ACHN (cell line): ENCODE results near the gene SRL.
"Not testable (repeated sequence)": the region's sequence is repeated elsewhere in the genome, so short reads cannot be mapped to it uniquely, and the experiment has no call there.

Experiments
- DNase-seq: peaks from one replicate; pipeline ENCODE4 v3.0.0-alpha.2; 2015
- in situ Hi-C: cut with HindIII; loops from 2 replicates; pipeline ENCODE4 v1.10.0; 2017; ENCODE audit warnings: low sequenced_read_pairs, low pct_ligation_motif_present, low pct_unique_long_range_greater_than_20kb

The SRL gene

GRCh38 chr16:4263504-4264436 is 21.9 kb upstream of the SRL start:
- DNase-seq, result no peak
- in situ Hi-C loops, result no loop called here

DNA sequence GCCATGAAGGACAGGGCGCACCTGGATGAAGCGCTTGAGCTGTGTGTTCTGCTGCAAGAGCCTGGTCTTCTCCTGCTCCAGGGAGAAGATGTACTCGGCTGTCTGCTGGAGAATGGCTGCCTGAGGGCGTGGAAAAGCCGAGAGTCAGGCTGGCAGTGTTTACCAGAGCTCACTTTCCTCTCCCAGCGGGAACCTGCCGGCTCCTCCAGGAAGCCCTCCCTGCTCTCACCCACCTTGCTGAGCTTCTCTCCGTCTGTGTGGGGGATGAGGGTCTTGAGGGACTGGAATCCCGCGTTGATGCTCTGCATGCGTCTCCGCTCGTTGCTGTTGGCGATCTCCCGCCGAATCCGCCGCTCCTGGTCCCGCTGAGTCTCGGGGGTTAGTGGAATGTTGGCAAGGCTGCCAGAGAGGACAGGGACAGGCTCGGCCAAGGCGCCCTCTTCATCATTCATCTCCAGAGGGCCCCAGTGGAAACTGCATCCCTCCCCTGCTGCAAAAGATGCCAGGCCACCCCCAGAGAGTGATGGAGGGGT is 20.5 kb upstream of the SRL start:
- DNase-seq, result no peak
- in situ Hi-C loops, result no loop called here

GRCh38 chr16:4261557-4262172 is 19.8 kb upstream of the SRL start:
- in situ Hi-C loops, result no loop called here

GRCh38 chr16:4260360-4260759 is 18.5 kb upstream of the SRL start:
- in situ Hi-C loops, result no loop called here
- DNase-seq, result no peak

More at GRCh38 chr16:4261557-4262172, 19.8 kb upstream of the SRL start:
- peak; percentile 28 for DNase-seq

DNA sequence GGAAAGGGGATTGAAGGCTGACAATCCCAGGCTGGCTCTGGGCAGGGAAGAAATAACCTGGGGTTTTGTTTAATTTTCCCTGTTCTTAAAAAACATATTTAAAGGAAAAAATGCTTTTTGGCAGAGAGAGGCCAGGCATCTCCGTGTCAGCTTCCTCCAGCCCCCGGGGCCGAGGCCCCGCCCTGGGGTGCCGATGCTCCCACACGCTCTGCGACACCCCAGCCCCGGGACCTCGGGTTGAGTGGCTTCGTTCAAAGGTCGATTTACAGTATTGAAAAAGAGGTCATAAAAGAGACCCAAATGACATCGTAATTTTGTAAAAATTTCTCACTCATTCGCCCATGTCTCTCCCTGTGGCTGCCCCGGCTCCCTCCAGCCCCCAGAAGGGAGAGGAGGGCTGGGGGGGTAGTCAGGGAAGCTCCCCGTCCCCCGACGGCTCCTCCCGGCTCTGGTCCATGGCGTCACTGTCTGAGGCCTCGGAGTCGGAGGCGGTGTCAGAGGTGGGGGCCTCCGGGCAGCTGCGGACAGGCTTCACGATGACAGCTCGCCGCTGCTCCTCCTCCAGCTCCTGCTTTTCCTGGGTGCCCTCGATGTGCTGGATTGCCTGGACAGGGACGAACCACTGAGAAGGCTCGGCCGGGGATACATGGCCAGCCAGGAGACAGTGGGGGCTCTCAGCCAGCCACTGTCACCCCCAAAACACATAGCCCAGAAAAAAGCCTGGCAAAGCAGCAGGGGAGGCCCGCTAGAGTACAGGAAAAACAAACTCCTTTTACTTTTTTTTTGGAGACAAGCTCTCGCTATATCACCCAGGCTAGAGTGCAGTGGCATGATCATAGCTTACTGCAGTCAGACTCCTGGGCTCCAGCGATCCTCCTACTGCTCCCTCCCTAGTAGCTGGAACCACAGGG is 16.0 kb upstream of the SRL start:
- in situ Hi-C loops, result no loop called here
- no peak for DNase-seq

DNA sequence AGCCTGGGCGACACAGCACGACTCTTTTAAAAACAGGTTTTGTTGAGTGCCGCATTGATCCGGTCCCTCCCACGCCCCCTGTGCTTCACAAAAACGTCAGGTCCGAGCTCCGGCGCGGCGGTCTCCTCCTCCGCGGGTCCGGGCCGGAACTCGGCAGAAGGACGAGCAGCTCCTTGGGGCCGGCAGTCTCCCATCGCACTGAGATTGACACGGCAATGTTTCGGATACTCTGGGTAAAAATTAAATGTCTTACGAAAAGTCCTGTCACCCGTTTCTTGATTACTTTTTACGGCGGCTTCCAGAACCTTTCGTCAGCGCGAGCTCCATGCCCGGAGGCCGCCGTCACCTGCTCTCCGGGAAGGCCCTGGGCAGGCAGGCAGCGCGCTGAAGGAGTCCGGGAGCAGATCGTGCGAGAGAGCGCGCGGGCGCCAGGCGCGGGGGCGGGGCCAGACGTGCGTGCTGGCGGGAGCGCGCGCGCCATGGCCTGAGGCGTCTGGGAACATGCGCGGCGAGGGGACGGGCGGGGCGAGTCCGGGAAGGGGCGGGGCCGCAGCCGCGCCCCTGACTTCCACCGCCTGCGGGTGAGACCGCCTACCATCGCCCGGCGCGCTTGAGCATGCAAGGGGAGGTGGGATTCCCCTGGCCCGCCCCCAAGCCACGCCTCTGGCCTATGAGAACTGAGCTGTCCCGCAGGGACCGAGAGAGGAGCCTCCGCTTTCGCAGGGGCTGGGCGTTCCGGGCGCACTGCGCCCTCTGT is 11.7 kb upstream of the SRL start:
- peak; percentile 100 for DNase-seq
- in situ Hi-C loops, result no loop called here

DNA sequence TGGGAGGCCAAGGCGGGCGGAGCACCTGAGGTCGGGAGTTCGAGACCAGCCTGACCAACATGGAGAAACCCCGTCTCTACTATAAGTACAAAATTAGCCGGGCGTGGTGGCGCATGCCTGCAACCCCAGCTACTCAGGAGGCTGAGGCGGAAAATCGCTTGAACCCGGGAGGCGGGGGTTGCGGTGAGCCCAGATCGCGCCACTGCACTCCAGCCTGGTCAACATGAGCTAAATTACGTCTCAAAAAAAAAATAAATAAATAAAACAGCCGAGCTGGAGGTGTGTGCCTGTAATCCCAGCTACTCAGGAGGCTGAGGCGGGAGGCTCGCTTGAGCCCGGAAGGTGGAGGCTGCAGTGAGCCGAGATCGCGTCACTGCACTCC is 11.1 kb upstream of the SRL start:
- in situ Hi-C loops, DNase-seq: not testable (repeated sequence)

DNA sequence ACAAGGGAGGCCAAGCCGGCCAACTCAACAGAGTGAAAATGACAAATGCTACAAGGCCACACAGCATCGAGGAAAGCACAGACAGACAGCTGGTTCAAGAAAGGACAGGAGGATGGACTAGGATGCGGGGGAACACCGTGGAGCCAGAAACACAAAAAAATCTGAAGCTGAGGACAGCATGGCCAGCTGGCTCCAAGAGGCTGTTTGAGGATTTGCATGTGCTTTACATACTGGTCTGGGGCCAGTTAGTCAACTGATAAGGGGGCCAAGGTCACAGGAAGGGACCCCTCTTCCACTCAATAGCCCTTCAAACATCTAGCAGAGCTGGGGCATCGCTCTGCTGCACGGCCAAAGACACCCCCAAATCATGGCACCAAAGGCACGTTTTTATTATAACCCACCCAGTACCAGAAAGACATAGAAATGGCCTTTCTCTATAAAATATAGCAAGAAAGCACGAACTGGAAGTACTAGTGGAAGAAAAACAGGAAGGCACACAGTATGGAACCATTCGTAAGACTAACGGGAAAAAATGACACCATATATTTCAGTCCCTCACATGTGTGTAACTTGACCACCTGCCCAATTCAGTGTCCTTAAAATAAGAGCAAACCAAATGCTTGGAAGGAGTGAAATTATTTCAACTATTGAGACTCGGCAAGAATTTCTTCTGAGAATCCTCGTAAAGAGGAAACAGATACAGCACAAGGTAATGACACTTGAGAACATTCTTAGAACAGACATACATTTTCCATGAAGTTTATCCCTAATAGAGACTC is 7.8 kb upstream of the SRL start:
- no peak for DNase-seq
- in situ Hi-C loops, result no loop called here

DNA sequence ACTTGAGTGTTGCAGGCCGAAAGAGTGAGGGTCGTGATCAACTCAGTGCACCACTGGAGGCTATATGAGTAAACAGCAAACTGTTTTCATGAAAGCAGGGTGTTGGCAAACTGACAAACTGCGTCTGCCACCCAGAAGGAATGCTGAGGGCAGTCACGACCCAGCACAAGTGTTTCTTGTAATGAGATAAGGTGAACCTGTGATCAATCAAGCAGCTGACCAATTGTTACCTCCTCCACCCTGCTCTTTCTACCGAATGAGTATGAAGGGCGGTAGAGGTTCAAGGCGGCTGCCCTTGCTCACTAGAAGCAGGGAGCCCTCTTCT is 5.5 kb upstream of the SRL start:
- no peak for DNase-seq
- in situ Hi-C loops, result no loop called here

DNA sequence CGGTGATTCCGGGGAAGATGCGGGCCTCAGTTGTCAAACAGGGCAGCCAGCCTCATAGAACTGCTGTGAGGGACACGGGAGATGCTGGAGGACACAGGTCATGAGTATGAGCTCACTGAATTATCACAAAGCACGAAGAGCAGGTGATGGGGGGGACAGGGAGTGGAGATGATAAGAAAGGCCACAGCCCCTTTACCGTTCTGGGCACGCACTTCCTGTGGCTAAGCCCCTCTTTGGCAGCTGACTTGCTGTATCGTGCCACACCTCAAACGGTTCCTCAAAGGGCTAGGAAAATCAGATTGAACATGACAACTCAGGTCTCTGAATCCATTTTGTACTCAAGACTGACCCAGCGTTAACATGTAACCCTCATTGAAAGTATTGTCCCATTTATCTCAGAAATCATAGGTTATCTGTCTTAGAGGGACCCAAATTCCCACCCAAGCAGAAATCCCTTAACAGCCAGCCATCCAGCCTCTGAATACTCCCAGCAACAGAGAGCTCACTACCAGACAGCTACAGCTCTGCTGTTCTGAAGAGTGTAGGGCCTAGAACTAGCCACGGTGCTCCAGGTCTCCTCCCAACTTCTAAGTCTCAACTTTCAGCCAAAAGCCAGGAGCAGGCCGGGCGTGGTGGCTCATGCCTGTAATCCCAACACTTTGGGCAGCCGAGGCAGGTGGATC is 5.0 kb upstream of the SRL start:
- in situ Hi-C loops, result no loop called here
- no peak for DNase-seq

- in situ Hi-C loops, result no loop called here
- no peak for DNase-seq
Observed at GRCh38 chr16:4245077-4245791, 3.4 kb upstream of the SRL start.

DNA sequence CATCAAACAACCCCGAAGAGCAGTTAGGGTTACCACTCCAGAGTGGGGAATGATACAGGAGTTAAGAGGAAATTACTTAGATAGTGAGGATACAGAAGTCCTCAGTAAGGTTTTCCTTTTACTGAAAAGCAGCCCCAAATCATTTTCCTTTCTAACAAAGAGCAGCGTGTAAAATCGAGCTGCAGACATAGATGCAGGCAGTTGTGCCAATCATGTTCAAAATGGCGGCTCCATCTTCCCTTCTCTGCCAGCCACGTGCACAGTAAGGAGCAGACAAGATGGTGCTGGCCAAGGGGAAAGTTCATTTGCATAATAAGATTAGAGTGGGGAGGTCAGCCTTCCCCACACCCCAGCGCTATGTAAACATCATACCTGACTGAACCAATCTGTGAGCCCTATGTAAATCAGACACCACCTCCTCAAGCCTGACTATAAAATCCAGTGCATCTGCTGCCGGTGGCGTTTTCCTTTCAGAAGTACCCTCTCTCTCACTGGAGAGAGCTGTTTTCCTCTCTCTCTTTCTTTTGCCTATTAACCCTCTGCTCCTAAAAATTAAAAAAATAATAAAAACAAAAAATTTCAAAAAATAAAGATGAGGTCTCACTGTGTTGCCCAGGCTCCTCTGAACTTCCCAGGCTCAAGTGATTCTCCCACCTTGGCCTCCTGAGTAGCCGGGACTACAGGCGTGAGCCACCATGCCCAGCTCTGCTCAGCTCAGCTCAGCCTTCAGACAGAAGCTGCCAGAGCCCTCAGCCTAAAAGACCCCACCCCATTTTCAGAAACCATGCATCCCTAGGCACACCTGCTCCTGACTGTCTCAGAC is 2.6 kb upstream of the SRL start:
- in situ Hi-C loops, result no loop called here

DNA sequence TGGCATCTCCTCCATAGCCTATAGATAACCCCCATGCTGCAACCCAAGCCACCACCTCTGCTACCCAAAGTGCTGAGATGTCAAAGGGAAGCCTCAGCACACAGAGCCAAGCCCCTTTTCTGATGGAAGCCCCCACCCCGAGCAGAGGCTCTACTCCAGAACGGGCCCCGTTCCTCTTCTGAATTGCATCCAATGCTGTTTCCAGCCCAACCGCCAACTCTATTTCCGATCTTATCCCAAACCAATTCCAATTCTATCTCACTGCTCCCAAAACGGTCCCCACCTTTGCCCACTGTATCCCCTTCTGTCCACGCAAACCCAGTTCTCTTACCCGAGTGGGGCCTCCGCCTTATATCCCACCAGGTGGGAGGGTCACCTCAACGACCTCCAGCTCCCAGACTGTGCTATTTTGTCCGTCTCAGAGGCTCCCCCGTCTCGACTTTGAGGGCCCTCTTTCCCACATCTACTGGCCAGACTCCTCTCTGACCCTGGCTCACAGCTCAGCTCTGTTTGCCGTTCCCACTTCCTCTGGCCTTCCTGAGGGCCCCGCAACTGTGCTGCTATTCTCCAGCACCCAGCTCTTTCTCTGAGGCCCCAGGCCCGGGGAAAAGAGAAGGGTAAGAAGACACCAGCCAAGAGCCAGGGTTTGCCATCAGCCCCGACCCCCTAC is 487 bp downstream of the SRL start:
- in situ Hi-C loops, result no loop called here
- no peak for DNase-seq

More for the DNA sequence above, 2.6 kb upstream of the SRL start:
- DNase-seq, result peak; percentile 31

DNA sequence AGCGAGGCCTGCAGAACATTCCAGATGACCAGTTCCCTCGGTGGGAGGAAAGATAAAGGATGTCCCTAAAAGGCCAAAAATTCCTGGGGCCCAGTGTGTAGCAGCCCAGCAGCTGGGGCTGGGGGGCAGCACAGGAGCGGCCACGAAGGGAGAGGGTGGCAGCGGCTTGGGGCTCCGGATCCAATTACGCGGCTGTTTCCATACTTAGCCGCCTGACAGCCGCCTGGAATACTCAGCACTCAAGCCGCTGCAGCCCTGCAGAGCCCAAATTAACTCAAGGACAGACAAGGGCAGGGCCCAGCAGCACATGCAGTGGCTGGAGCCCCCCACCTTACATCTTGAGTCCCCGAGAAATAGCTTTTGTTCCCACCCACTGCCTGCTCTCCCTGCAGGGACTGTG is 1.3 kb downstream of the SRL start:
- in situ Hi-C loops, result no loop called here

DNA sequence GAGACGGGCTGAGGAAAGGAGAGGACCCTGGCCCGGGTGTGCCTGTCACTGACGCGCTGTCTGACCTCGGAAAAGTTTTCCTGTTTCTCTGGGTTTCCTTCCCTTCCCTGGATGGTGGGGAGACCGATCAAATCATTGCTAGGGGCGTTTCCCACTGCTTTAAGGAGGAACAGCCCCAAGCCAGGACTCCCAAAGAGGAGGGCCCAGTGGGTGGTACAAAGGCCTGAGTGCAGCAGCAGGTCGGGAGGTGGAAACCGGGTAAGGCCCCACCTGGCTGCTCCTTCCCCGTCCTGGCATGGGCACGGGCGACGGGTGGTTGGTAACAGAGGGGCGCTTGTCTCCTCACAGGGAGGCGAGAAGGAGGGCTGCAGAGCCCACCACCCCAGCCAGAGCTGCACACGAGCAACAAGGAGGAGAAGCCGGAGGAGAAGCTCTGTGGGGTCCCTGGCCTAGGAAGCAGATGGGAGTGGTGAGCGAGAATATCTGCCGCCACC is 2.2 kb downstream of the SRL start:
- in situ Hi-C loops, result no loop called here

More for the DNA sequence above, 1.3 kb downstream of the SRL start:
- DNase-seq, result no peak

More for the DNA sequence above, 2.2 kb downstream of the SRL start:
- no peak for DNase-seq
